OCI-LY3 (cell line): ENCODE results near the gene MEAF6.

Experiments used
- H2AFZ ChIP-seq: fragments of 200-600, 300-600 bp; shearing (Covaris generic); 2 replicates; pipeline ENCODE4 v1.6.0; 2014; ENCODE audit warnings: antibody characterized with exemption, low read depth, low read length
- H3K27ac ChIP-seq: fragments of 200-600, 300-600 bp; sonication (generic); 2 replicates; pipeline ENCODE4 v1.5.1; 2014; ENCODE audit warnings: mild to moderate bottlenecking, low read length, moderate library complexity, mixed read lengths
- H3K27me3 ChIP-seq: fragments of 200-600, 300-600 bp; sonication (generic); 2 replicates; pipeline ENCODE4 v1.6.1; 2014; ENCODE audit warnings: low read depth, low read length, mixed read lengths
- H3K36me3 ChIP-seq: fragments of 200-600, 300-600 bp; sonication (generic); replicated peaks from 2 replicates; pipeline ENCODE3; 2014; ENCODE audit warnings: low read depth, low read length, mixed read lengths
- H3K4me1 ChIP-seq: fragments of 300-600, 200-600 bp; sonication (generic); 2 replicates; pipeline ENCODE4 v1.6.1; 2014; ENCODE audit warnings: low read length, mixed read lengths
- H3K4me2 ChIP-seq: fragments of 200-600, 300-600 bp; sonication (generic); 2 replicates; pipeline ENCODE4 v1.6.1; 2014; ENCODE audit warnings: low read length, mixed read lengths
- H3K4me3 ChIP-seq: fragments of 300-600, 200-600 bp; sonication (generic); 2 replicates; pipeline ENCODE4 v1.5.1; 2014; ENCODE audit warnings: antibody characterized with exemption, mild to moderate bottlenecking, low read length, moderate library complexity
- H3K79me2 ChIP-seq: fragments of 300-600, 200-600 bp; shearing (Covaris generic); 2 replicates; pipeline ENCODE4 v1.6.1; 2014; ENCODE audit warnings: mild to moderate bottlenecking, low read length, mixed read lengths
- H3K9ac ChIP-seq: fragments of 300-600, 200-600 bp; shearing (Covaris generic); 2 replicates; pipeline ENCODE4 v1.6.0; 2014; ENCODE audit warnings: mild to moderate bottlenecking, low read length, moderate library complexity
- H3K9me3 ChIP-seq: fragments of 200-600, 300-600 bp; shearing (Covaris generic); 2 replicates; pipeline ENCODE4 v1.6.1; 2014; ENCODE audit warnings: low read length, mixed read lengths; ENCODE audit not compliant: insufficient read depth
- H4K20me1 ChIP-seq: fragments of 200-600, 300-600 bp; sonication (generic); 2 replicates; pipeline ENCODE4 v1.6.1; 2016; ENCODE audit warnings: low read length, mixed read lengths; ENCODE audit not compliant: insufficient read depth
- CTCF ChIP-seq: fragments of 200-600, 300-600 bp; sonication (generic); IDR thresholded peaks from 2 replicates; pipeline ENCODE4 v1.5.1; 2014; ENCODE audit warnings: antibody characterized with exemption, low read length, low read depth
- EZH2phosphoT487 ChIP-seq: fragments of 200-600 bp; shearing (Covaris generic); IDR thresholded peaks from 2 replicates; pipeline ENCODE4 v1.6.1; 2018; ENCODE audit warnings: antibody characterized with exemption, mixed run types, low read depth

Gene MEAF6

GRCh38 chr1:37449936-37450335 lies 64.6 kb downstream of the MEAF6 start:
- Histone ChIP-seq H4K20me1 (no peaks in the 10 kb centered on the region), H3K36me3 (no peaks in the 10 kb centered on the region), H3K79me2 (no peaks in the 10 kb centered on the region), H3K9me3 (no peaks in the 10 kb centered on the region), H3K4me3 (no peak overlapping the region), H3K4me1 (peaks cover 8% of the 10 kb centered on the region), H3K27ac (no peak overlapping the region), H3K4me2 (peak overlapping the region; percentile 37; the same call in 1 of the 2 replicates), H3K27me3 (no peaks in the 10 kb centered on the region), H3K9ac (no peak overlapping the region), H2AFZ (no peak overlapping the region)
- no peak for TF ChIP-seq EZH2phosphoT487
- no peak for TF ChIP-seq CTCF

DNA sequence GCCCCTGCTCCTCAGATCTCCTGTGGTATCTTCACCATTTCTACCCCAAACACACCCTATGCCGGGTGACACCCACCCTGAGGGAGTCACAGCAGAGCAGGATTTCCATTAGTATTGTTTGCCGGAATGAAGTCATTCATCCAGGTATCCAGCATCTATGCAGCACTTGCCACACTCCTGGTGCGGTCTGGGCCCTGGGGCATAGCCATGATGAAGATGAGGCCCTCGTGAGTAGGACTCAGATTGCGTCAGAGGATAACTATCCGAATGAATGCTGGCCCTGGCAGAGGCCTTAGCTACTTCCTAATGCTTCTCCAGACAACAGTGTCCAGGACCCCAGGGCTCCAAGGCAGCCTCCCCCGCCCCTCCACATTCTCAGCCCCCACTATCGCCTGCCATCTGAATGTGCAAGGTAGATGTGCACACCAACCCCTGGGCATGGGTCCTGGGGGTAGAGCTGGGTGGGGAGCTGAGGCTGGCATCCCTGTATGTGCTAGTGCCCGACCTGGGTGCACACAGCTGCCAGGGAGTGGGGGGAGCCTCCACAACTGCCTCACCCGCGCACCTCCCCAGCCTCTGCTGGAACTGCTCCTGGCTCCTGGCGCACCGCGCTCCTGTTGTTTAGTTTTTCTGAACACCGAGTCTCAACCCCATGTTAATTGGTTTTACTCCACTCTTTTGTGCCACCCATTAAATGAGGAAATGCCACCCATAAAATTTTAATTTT lies 65.7 kb downstream of the MEAF6 start:
- no peak for TF ChIP-seq CTCF
- no peak for TF ChIP-seq EZH2phosphoT487
- Histone ChIP-seq H3K4me2 (no peak overlapping the region), H3K27ac (no peak overlapping the region), H3K4me3 (no peak overlapping the region), H4K20me1 (no peaks in the 10 kb centered on the region), H3K9me3 (no peaks in the 10 kb centered on the region), H3K27me3 (no peaks in the 10 kb centered on the region), H3K4me1 (peaks cover 8% of the 10 kb centered on the region), H3K79me2 (no peaks in the 10 kb centered on the region), H2AFZ (no peak overlapping the region), H3K9ac (no peak overlapping the region), H3K36me3 (no peaks in the 10 kb centered on the region)

DNA sequence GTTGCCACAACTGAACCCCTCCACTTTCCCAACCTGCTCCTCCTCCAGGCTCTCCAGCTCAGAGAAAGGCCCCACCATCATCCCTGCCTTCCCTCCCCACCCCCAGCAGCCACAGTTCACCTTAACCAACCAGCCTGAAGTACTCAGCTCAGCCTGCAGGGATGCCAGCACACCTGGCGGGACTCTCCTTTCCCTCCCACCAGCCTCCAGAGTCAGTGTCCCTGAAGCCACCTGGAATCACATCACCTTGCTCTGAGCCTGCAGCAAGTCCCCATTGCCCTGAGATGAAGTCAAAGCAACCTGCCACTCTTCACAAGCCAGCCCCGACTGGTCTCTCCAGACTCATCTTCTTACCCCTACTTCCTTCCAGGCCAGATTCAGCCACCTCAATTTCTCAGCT lies 66.4 kb downstream of the MEAF6 start:
- Histone ChIP-seq H3K36me3 (no peaks in the 10 kb centered on the region), H3K9me3 (no peaks in the 10 kb centered on the region), H4K20me1 (no peaks in the 10 kb centered on the region), H3K27ac (no peak overlapping the region), H3K4me2 (no peak overlapping the region), H3K4me3 (no peak overlapping the region), H3K9ac (no peak overlapping the region), H3K27me3 (no peaks in the 10 kb centered on the region), H3K4me1 (peaks cover 8% of the 10 kb centered on the region), H2AFZ (no peak overlapping the region), H3K79me2 (no peaks in the 10 kb centered on the region)
- no peak for TF ChIP-seq CTCF
- TF ChIP-seq EZH2phosphoT487, result no peak

GRCh38 chr1:37446874-37447273 lies 67.7 kb downstream of the MEAF6 start:
- Histone ChIP-seq H3K27me3 (no peaks in the 10 kb centered on the region), H3K4me2 (no peak overlapping the region)

More at GRCh38 chr1:37446874-37447273, 67.7 kb downstream of the MEAF6 start:
- no peak overlapping the region for H3K9ac ChIP-seq
- H3K4me1 ChIP-seq, result peaks cover 8% of the 10 kb centered on the region
- H3K36me3 ChIP-seq, result no peaks in the 10 kb centered on the region
- no peak overlapping the region for H3K27ac ChIP-seq
- TF ChIP-seq EZH2phosphoT487 (no peak), CTCF (no peak)
- no peaks in the 10 kb centered on the region for H3K9me3 ChIP-seq
- H3K79me2 ChIP-seq, result no peaks in the 10 kb centered on the region
- no peak overlapping the region for H3K4me3 ChIP-seq
- no peaks in the 10 kb centered on the region for H4K20me1 ChIP-seq
- H2AFZ ChIP-seq, result no peak overlapping the region
